ENCODE results near the gene MFRP. TPM values are rescaled to one million over a fixed set of nuclear protein-coding genes. Genes with fewer than 3 reads are reported as not detected.

MFRP gene
- total RNA-seq, 1 donor from 2014 or later = not detected

- Mint-ChIP-seq H3K36me3 (ENCODE audit: low read depth) (peaks cover 2% of the 10 kb centered on the region), H3K4me1 (no peaks in the 10 kb centered on the region), H3K27ac (ENCODE audit: unreplicated experiment) (no peak overlapping the region)
These were observed 43.2 kb downstream of the MFRP start for GRCh38 chr11:119303227-119303718.

DNA sequence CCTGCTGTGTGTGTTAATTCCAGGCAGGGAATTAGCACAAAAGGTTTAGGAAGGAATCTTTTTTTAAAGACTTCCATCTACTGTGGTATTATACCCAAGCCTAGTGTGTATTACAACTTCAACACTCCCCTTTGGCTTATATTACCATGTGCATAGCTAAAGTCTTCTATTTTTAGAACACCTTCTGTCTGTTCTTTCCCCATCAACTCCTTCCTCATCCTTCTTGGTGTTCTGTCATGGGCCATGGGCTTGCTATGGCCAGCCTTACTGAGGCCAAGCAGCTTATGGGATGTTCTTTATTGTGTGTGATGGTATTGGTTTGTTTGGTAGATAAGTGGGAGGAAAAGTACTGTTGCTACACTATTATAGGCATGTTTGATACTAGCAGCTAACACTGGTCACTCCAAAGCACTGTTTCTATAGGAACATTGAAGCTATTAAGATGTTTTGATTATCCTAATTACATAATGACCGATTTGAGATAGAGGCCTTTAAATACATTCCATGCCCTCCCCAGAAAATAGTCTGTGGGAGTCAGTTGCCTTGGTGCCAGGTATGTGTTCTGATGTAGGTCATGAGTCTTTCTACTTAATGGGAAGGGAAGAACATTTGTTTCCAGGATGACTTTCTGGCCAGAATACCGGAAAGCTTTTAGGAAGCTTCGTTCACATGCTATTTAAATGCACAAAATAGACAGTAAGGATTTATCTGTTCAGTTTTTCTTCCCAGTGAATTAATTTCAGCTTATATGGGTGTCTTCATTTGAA is 46.1 kb downstream of the MFRP start:
- no peak for DNase-seq (ENCODE audit: low read depth, low spot score)
- Mint-ChIP-seq H3K9me3 (no peaks in the 10 kb centered on the region), H3K27me3 (ENCODE audit: low read depth) (no peaks in the 10 kb centered on the region), H3K36me3 (ENCODE audit: low read depth) (peaks cover 2% of the 10 kb centered on the region), H3K4me3 (no peak overlapping the region), H3K27ac (ENCODE audit: unreplicated experiment) (no peak overlapping the region), H3K4me1 (no peaks in the 10 kb centered on the region)
- no peak for TF ChIP-seq CTCF (conservative IDR thresholded peaks at IDR 0.05)

More at GRCh38 chr11:119303227-119303718, 43.2 kb downstream of the MFRP start:
- TF ChIP-seq CTCF (conservative IDR thresholded peaks at IDR 0.05) = no peak
- no peaks in the 10 kb centered on the region for H3K9me3 Mint-ChIP-seq
- DNase-seq (ENCODE audit: low read depth, low spot score) = no peak
- no peaks in the 10 kb centered on the region for H3K27me3 Mint-ChIP-seq (ENCODE audit: low read depth)
- H3K4me3 Mint-ChIP-seq = no peak overlapping the region

- H3K27ac Mint-ChIP-seq (ENCODE audit: unreplicated experiment) = no peak overlapping the region
- no peaks in the 10 kb centered on the region for H3K27me3 Mint-ChIP-seq (ENCODE audit: low read depth)
- no peaks in the 10 kb centered on the region for H3K9me3 Mint-ChIP-seq
- no peak for TF ChIP-seq CTCF (conservative IDR thresholded peaks at IDR 0.05)
- H3K4me3 Mint-ChIP-seq = no peak overlapping the region
- H3K36me3 Mint-ChIP-seq (ENCODE audit: low read depth) = peaks cover 2% of the 10 kb centered on the region
- no peaks in the 10 kb centered on the region for H3K4me1 Mint-ChIP-seq
- no peak for DNase-seq (ENCODE audit: low read depth, low spot score)
These were observed 47.1 kb downstream of the MFRP start for GRCh38 chr11:119299416-119299815.

GRCh38 chr11:119298726-119299125 is 47.8 kb downstream of the MFRP start:
- Mint-ChIP-seq H3K4me1 (no peaks in the 10 kb centered on the region), H3K27me3 (ENCODE audit: low read depth) (no peaks in the 10 kb centered on the region), H3K36me3 (ENCODE audit: low read depth) (peaks cover 2% of the 10 kb centered on the region), H3K4me3 (no peak overlapping the region), H3K27ac (ENCODE audit: unreplicated experiment) (no peak overlapping the region), H3K9me3 (no peaks in the 10 kb centered on the region)
- TF ChIP-seq CTCF (conservative IDR thresholded peaks at IDR 0.05) = no peak
- DNase-seq (ENCODE audit: low read depth, low spot score) = no peak

DNA sequence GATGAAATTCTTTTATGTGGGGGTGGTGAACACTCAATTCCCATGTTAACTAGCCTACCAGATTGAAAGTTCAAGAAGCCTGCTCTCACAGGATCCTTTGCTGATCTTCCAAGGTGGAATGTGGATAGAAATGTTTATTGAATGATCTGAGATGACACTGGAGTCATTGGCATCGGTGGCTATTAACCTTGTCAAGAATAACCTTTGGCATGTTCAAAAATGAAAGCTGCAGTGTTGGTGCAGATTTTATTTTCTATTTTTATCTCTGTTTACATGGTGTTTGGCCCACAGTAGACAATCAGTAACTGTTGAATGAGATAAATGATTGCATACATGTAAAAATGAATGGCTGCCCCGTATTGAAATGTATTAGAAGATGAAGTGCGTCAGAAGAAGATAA is 48.6 kb downstream of the MFRP start:
- Mint-ChIP-seq H3K27me3 (ENCODE audit: low read depth) (no peaks in the 10 kb centered on the region), H3K27ac (ENCODE audit: unreplicated experiment) (no peak overlapping the region), H3K4me1 (no peaks in the 10 kb centered on the region), H3K36me3 (ENCODE audit: low read depth) (peaks cover 5% of the 10 kb centered on the region), H3K4me3 (no peak overlapping the region), H3K9me3 (no peaks in the 10 kb centered on the region)
- no peak for TF ChIP-seq CTCF (conservative IDR thresholded peaks at IDR 0.05)
- DNase-seq (ENCODE audit: low read depth, low spot score) = no peak

Measured in neural crest cell (in vitro differentiated cells).